SH-SY5Y (cell line): ENCODE data around the gene LMO2.

Source experiments
- GATA2 ChIP-seq: IDR thresholded peaks from 2 replicates; pipeline ENCODE4 v1.6.1; 2011; ENCODE audit warnings: mild to moderate bottlenecking, low read depth, low read length
- GATA3 ChIP-seq: IDR thresholded peaks from 2 replicates; pipeline ENCODE4 v1.6.1; 2011; ENCODE audit warnings: low read depth, mild to moderate bottlenecking, low read length, moderate library complexity

The LMO2 gene

DNA sequence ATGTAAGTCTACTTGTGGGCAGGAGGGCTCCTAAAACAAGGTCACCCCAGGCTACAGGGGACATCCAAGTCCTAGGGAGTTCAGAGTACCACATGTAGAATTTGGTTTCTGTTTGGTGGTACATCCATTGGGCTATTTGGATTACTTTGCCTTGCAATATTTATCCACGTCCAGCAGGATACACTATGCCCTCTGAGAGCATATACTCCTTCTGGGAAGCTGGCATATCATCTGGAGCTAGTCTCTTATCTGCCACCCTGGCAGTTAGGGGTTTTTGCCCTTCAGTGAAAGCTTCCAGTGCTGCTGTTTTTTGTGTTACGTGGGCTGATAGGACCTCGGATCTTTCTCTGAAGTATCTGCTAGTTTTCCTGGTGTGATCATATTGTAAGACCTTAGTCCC is 7.3 kb downstream of the LMO2 start:
- TF ChIP-seq GATA2 (no peak), GATA3 (no peak)

DNA sequence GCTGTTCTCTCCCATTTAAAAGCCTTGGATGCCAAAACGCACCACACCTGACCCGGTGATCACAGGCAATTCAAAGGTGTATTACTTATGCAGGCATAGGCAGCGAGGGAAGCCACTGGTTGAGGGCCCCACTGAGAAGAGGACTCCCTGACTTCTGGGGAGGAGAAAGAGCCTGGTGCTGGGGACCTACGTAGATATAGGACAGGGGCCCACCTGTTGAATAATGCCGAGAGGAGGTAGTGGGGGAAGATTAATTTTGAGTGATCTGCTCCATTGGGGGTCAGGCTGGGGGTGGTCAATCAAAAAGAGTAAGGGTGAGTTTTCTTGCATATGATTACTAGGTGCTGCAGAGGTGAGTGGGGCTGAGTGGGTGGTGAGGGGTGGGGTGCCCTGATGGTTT is 7.8 kb downstream of the LMO2 start:
- TF ChIP-seq GATA3, result no peak
- TF ChIP-seq GATA2, result no peak

DNA sequence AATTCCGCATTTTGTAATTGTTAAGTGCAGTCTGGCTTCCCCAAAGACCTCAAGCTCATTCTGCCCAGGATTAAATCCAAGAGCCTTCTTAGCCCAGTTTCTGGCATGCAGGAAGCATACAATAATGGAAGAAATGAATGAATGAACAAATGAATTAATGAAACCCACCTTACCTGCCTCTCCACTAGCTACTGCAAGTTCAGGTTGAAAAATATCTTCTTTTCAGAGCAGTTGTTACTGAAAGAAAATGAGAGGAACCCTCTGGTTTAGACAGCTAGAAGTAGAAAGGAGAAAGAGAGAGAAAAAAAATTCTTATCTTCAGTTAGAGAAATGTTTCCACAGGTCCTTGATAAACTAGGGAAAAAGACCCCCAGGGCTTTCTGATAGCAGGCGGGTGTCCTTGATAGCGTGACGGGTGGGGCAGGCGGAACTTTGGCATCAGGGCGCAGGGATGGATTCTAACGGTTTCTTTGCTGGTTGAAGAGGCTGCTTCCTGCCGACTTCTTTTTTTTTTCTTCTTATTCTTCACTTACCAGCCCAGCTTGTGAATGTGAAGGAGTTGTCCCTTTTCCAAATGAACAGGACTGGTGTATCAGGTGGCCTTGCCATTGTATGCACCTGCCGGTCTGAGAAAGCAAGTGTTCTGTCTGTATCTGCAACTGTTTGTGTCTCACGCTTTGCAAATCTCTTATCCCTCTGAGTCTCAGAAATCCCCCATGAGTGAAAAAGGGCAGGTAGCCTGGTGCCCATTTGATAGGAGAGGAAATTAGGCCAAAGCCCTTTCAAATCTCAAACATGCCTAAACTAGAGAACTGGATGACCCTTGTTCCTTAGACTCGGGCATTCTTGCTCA is 10.0 kb downstream of the LMO2 start:
- TF ChIP-seq GATA2 (no peak), GATA3 (no peak)

DNA sequence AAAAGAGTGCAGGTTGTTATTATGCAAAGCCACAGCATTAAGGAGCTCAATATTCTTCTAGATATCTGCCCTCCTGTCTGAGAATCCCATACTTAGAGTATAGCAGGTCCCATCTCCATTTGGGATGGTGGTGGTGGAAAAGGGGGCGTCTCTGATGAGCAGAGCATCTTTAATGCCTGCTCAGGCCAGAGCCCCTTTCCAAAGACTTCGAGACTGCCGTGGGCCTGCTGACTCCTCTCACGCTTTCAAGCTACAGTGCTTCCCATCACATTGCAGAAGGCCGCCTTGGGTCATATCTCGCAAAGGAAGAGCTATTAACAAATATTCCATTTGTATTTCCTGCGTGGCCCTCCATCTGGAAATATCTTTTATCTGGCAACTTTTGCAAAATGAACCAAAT is 10.9 kb downstream of the LMO2 start:
- TF ChIP-seq GATA3, result no peak
- TF ChIP-seq GATA2, result no peak

DNA sequence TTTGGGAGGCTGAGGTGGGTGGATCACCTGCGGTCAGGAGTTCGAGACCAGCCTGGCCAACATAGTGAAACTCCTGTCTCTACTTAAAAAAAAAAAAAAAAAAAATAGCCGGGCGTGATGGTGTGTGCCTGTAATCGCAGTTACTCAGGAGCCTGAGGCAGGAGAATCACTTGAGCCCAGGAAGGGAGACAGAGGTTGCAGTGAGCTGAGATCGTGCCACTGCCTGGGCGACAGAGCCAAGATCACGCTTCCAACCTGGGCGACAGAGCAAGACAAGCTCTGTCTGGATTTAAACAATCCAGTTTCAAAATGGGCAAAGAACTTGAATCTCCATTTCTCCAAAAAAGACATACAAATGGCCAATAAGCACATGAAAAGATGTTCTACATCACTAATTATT is 12.5 kb downstream of the LMO2 start:
- TF ChIP-seq GATA3, result no peak
- no peak for TF ChIP-seq GATA2

DNA sequence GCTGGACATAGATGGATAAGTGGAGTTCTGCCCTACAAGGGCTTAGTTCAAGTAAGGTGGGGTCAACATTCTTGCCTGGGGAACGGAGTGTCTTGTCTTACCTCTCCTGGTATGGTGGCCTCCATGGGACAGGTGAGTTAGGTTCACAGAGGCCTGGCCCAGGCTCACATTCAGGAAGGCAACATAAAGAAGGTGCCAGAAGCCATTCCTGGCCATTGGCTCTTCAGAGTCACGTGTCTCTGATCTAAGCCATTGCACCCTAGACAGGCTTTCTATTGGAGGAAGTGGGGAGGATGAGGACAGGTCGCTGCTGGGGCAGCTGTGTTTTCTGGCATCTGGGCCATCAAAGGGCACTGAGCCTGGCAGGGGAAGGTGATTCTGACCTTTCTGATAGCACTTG is 14.8 kb downstream of the LMO2 start:
- TF ChIP-seq GATA3, result no peak
- no peak for TF ChIP-seq GATA2

DNA sequence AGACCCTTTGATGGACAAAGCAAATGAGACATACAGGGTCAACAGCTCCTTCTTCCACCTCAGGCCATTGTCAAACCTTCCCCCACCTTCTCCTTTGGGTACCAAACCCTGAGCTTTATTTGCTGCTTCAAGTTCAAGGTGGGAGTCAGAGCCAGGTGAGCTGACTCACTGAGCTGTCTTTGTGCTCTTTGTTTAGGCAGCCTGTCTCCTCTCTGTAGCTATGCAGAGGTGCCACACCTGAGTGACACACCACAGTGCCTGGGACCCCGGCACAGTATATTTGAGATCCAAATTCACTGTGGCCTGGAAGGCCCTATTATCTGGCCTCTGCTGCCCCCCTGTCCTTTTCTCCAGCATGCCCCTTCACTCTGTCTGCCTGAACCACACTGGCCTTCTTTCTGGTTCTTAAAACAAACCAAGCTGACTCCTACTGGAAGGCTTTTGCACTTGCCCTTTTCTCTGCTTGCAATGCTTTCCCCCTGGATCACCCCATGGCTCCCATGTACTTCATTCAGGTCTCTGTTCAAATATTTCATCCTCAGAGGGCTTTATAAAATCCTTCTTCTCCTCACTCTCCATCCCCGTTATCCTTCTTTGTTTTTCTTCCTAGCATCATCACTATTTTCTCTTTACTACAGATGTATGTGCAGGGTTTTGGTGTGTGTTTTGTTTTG is 16.1 kb downstream of the LMO2 start:
- TF ChIP-seq GATA2, result no peak
- TF ChIP-seq GATA3, result no peak

DNA sequence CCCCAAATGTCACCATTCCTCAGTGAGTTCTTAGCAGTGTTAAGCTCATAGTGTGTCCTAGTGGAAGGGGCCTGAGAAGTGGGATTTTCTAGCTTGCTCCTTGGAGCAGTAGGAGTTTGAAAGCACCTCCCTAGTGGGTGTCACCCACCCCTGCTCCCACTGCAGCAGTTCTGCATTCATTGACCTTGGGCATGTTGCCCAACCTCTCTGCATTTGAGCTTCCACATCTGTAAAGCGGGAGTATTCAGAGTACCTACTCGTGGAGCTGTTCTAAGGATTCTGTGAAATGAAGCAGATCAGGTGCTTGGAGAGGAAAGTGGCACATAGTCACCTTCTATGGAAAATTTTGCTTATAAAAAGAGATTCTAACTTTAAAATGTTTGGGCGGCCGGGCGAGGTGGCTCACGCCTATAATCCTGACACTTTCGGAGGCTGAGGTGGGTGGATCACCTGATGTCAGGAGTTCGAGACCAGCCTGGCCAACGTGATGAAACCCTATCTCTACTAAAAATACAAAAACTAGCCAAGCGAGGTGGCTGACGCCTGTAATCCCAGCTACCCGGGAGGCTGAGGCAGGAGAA is 16.9 kb downstream of the LMO2 start:
- TF ChIP-seq GATA3 (no peak), GATA2 (no peak)

DNA sequence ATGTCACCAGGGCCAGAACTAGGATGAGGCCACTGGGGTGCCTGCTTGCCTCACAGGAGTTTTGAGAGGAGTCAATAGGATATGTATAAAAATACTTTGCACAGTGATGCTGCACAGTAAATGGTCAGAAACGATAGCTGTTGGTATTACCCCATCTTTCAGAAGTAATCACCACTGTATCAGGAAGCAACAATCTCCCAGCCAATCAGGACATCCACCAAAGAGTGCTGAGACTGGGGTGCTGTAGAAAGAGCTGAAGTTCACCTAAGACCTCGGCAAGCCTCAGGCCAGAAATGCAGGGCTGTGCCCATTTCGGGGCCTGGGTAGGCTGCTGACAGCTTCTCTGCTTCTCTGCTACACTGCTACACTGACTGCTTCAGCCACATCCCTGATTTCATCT is 17.4 kb downstream of the LMO2 start:
- TF ChIP-seq GATA2 (no peak), GATA3 (no peak)

DNA sequence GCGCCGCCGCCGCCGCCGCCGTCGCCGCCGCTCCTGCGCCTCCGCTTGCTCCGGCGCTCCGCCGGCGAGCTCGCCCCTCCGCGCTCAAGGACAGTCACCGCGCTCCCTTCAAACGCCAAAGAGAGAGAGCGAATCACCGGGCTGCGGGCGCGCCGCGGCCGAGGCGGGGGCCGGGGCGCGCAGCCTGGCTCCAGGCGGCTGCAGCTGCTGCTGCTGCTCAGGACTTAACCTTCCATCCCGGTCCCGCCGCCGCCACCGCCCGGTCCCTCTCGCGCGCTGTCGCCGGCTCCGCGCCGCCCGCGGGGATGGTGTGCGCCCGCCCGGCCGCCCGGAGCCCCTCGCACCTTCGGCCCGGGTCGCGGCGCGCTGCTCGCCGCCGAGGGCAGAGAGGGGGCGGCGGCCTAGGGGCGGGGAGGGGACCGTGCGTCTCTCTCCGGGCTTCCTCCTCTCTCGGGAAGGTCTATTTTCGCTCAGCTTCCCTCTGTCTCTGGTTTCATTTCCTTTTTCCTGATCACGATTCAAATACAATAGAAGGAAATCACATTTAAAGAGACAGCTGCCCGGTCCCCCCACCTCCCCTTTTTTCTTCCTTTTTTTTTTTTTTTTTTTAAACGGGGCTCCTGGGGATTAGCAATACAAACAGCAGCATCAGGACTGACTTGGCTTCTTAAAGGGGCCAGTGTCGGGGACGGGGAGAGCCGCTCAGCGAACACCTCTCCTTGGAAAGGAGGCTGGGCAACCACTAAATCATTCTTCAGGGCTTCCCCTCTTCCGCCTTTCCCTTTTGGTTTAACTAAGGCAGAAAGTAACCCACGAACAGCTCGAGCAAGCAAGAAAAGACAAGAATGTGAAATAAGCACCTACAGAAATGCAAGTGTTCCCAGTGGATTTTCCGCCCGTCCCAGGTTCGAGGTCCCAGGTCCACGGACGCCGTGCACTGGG is 22.1 kb downstream of the LMO2 start:
- TF ChIP-seq GATA2 (no peak), GATA3 (no peak)

DNA sequence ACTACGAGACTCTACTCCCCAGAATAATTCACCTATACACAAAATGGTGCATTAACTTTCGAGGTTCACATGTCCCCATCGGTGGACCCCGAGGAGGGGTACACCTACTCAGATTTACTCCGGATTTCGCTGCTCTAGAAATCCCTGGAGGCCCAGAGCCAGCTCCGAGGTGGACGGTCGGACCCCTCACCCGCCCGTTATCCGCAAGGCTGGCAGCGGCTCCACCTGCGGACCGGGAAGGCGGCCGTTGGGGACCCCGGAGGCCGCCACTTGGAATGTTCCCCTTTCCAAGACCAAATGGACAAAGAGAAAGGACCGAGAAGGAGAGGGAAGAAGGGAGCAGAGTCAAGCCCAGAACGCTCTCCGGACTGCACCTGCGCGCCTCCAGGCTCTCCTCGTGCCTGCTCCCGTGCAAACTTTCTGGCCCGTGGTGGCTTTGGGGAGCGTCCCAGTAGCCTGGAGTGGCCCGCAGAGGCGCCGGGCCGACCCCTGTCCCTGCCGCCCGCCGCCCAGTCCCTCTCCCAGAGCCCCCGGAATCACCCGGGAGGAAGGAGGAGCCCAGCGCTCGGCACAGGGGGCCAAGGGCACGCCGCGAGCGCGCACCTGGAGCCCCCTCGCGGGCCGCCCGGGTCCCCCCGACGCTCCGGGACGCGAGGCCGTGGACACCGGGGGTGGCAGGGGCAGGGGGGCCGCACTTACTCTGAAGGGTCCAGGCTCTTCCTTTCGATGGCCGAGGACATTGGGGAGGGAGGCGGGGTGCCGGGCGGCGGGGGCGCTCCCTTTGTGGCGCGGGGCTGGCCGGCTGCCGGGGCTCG is 23.0 kb downstream of the LMO2 start:
- TF ChIP-seq GATA3 (no peak), GATA2 (no peak)

DNA sequence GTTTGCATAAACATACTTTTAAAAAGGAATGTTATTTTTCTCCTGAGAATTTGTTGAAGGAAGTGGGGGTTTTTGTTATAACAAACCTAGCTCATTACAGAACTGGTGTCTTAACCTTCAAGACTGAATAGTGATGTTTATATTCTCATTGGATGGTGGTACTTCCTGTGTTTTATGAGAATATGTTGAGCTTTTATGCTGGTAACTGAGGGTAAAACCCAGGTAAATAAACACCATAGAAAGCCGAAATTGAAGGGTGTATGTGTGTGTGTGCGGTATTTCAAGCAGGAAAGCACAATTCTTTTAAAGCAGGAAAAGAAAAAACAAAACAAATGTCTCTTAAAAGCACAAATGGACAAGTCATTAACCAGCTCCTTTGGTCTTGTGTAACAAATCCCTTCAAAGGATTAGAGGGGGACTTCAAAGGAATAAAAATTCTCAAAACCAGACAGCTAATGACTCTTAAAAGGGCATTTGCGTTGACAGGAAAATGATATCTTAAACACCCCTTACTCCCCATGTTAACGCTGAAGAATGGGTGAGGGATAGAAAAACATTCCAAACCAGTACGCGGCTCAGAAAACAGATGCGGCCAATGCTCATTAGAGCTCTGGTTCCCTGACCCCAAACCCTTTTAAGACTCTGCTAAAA is 23.8 kb downstream of the LMO2 start:
- TF ChIP-seq GATA2, result no peak
- TF ChIP-seq GATA3, result no peak

DNA sequence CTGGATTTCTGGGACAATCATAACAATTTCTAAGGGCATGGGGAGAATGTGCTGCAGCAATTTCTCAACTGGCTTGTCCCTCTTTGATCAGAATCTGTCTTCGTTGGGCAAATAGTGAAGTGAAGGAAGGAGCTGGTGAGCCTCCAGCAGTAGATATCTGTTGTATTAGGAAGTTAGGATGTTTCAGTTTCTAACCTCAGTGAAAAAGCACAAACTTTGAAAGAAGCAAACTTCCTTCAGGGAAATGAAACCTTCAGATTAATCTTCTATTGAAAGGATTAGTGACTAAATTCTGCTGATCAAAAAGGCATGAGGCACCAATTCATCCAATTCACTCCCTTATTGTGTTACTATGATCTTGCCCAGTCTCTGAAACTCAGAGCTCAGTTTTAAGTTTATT is 24.3 kb downstream of the LMO2 start:
- TF ChIP-seq GATA3 (no peak), GATA2 (no peak)
